OCI-LY7 (cell line): ENCODE results near the gene PRKN. TPM values are rescaled to one million over a fixed set of nuclear protein-coding genes. Genes with fewer than 3 reads are reported as not detected.

Experiments
- BruUV-seq: library from RNA; stranded (reverse); fragments of 400-500 nt; replicated peaks from 2 replicates; lab custom pipeline; 2021; lab: Mats Ljungman, UMichigan
- CTCF ChIA-PET: fragments of 300-600 bp; sonication (Branson Sonifier 250); formaldehyde crosslinking; loops from one replicate; lab custom pipeline; 2022; ENCODE audit warnings: antibody characterized with exemption; ENCODE audit not compliant: unreplicated experiment; lab: Charles Lee
- POLR2A ChIA-PET: fragments of 300-600 bp; sonication (Branson Sonifier 250); formaldehyde crosslinking; loops from one replicate; lab custom pipeline; 2022; ENCODE audit warnings: antibody characterized with exemption; lab: Charles Lee
- DNase-seq: peaks from one replicate; pipeline ENCODE4 v3.0.0-alpha.2; 2015; ENCODE audit warnings: low spot score
- H2AFZ ChIP-seq: fragments of 200-600 bp; sonication (generic), shearing (Covaris generic); 2 replicates; pipeline ENCODE4 v1.6.1; 2014; ENCODE audit warnings: mild to moderate bottlenecking, antibody characterized with exemption, low read length, moderate library complexity
- H3K27ac ChIP-seq: fragments of 200-600 bp; sonication (generic); 2 replicates; pipeline ENCODE4 v1.5.1; 2014; ENCODE audit warnings: mixed run types, low read depth, mild to moderate bottlenecking, moderate library complexity, low read length, inconsistent platforms; ENCODE audit not compliant: poor library complexity, severe bottlenecking
- H3K36me3 ChIP-seq: fragments of 200-600 bp; sonication (generic); 2 replicates; pipeline ENCODE4 v1.6.1; 2014; ENCODE audit warnings: mild to moderate bottlenecking, antibody characterized with exemption, low read length, moderate library complexity, mixed read lengths; ENCODE audit not compliant: insufficient read depth
- H3K4me1 ChIP-seq: fragments of 200-600 bp; sonication (generic); 2 replicates; pipeline ENCODE4 v1.5.1; 2014; ENCODE audit warnings: mild to moderate bottlenecking, low read length; ENCODE audit not compliant: insufficient read depth, poor library complexity, severe bottlenecking
- H3K4me2 ChIP-seq: fragments of 200-600 bp; sonication (generic); 2 replicates; pipeline ENCODE4 v1.6.1; 2014; ENCODE audit warnings: mild to moderate bottlenecking, low read length
- H3K4me3 ChIP-seq: fragments of 200-600 bp; sonication (generic); 2 replicates; pipeline ENCODE4 v1.5.1; 2014; ENCODE audit warnings: mild to moderate bottlenecking, low read depth, low read length; ENCODE audit not compliant: poor library complexity, severe bottlenecking
- H3K79me2 ChIP-seq: fragments of 200-600 bp; sonication (generic); 2 replicates; pipeline ENCODE4 v1.6.1; 2016; ENCODE audit warnings: low read depth, mild to moderate bottlenecking, low read length, moderate library complexity, mixed read lengths; ENCODE audit not compliant: insufficient read depth
- H3K9me2 ChIP-seq: fragments of 200-600 bp; sonication (generic); 2 replicates; pipeline ENCODE4 v1.6.1; 2016; ENCODE audit warnings: mild to moderate bottlenecking, low read length, mixed read lengths; ENCODE audit not compliant: insufficient read depth
- H3K9me3 ChIP-seq: fragments of 200-600 bp; sonication (generic); 2 replicates; pipeline ENCODE4 v1.6.1; 2014; ENCODE audit warnings: mild to moderate bottlenecking, mixed run types, low read length, mixed read lengths
- H4K20me1 ChIP-seq: fragments of 200-600 bp; sonication (generic); 2 replicates; pipeline ENCODE4 v1.6.1; 2014; ENCODE audit warnings: mild to moderate bottlenecking, antibody characterized with exemption, low read length, moderate library complexity, mixed read lengths; ENCODE audit not compliant: insufficient read depth
- EZH2phosphoT487 ChIP-seq: fragments of 200-600 bp; sonication (generic); IDR thresholded peaks from 2 replicates; pipeline ENCODE4 v1.6.1; 2018; ENCODE audit warnings: low read depth, borderline replicate concordance, mild to moderate bottlenecking, mixed run types, antibody characterized with exemption, low read length, moderate library complexity, mixed read lengths
- intact Hi-C: fragments of 100-400 bp; cut with micrococcal nuclease; formaldehyde crosslinking; loops from one replicate; pipeline ENCODE4 v1.10.0; 2022; ENCODE audit not compliant: unreplicated experiment
- total RNA-seq, 2 experiments: library from RNA; depleted of rRNA in 1 of 2; stranded (reverse); fragments of >200 nt in 1 of 2; shearing (Covaris generic) in 1 of 2; gene quantifications; 2 replicates each; pipeline ENCODE4 v1.2.3, GENCODE V29; 2014 to 2022
- TF ChIP-seq, protein P1 (sequence below): fragments of 200-600 bp; sonication (generic); conservative IDR thresholded peaks from 2 replicates; pipeline ENCODE4 v1.5.1; 2014; ENCODE audit warnings: mild to moderate bottlenecking, antibody characterized with exemption, low read length, moderate library complexity, mixed read lengths

PRKN gene
- total RNA-seq, 2 experiments from 2014 or later, result 1.3 to 2.0 TPM

DNA sequence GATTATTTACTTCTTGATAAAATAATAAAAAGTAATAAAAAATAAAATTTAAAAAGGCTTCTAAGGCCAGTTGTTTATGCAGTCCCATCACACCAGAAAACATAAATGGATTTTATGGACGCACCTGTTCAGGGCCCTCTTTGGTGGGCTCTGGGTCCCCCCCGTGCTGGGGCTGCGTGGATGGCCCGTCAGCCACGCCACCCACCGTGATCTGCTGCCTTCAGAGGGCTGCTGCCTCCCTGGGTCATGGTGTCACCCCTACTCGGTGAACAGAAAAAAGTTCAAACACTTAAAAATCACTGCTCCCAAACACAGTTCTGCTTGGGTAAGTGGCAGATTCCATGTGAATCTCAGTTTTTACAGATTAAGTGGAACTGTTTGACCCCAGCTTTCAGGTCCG, 1006.1 kb downstream of the PRKN start:
- ChIA-PET CTCF (no interaction called here), POLR2A (interaction anchor here (0.6 to 1.2 kb wide), 2 partner anchors 21 to 106 kb away, joined by 3 to 4 read pairs; no protein-coding TSS in a partner anchor)
- Histone ChIP-seq H2AFZ (no peak overlapping the region), H3K4me1 (no peaks in the 10 kb centered on the region), H3K9me2 (no peaks in the 10 kb centered on the region), H3K4me2 (no peak overlapping the region), H3K27ac (no peak overlapping the region), H3K9me3 (no peaks in the 10 kb centered on the region), H4K20me1 (no peaks in the 10 kb centered on the region), H3K79me2 (no peaks in the 10 kb centered on the region), H3K36me3 (no peaks in the 10 kb centered on the region), H3K4me3 (no peak overlapping the region)
- no TSS peak for BruUV-seq
- no peak for DNase-seq
- intact Hi-C loops, result no loop called here
- TF ChIP-seq, protein P1, sequence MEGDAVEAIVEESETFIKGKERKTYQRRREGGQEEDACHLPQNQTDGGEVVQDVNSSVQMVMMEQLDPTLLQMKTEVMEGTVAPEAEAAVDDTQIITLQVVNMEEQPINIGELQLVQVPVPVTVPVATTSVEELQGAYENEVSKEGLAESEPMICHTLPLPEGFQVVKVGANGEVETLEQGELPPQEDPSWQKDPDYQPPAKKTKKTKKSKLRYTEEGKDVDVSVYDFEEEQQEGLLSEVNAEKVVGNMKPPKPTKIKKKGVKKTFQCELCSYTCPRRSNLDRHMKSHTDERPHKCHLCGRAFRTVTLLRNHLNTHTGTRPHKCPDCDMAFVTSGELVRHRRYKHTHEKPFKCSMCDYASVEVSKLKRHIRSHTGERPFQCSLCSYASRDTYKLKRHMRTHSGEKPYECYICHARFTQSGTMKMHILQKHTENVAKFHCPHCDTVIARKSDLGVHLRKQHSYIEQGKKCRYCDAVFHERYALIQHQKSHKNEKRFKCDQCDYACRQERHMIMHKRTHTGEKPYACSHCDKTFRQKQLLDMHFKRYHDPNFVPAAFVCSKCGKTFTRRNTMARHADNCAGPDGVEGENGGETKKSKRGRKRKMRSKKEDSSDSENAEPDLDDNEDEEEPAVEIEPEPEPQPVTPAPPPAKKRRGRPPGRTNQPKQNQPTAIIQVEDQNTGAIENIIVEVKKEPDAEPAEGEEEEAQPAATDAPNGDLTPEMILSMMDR, result no peak
- TF ChIP-seq EZH2phosphoT487, result no peak

DNA sequence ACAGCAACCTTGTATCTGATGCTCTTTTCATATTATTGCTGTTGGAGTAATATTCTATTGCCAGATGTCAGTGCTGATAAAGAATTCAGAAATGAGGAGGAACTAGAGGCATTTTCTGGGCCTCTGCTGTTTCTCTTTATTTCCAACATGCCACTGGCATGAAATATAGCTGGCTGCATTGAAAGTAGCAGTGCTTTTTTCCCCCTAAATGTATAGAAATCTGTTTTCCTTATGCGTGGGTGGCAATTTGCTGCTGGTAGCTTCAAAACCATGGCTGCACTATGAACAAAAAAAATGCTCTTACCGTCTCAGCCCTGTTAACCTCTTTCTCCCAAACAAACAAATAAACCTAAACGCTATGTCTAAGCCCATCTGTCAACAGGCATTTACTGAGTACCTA, 1011.4 kb downstream of the PRKN start:
- H2AFZ ChIP-seq, result no peak overlapping the region
- intact Hi-C loops, result no loop called here
- no peak for TF ChIP-seq EZH2phosphoT487
- TF ChIP-seq, protein P1, result no peak
- no peaks in the 10 kb centered on the region for H3K4me1 ChIP-seq
- no TSS peak for BruUV-seq
- H3K9me3 ChIP-seq, result no peaks in the 10 kb centered on the region
- CTCF ChIA-PET, result no interaction called here
- no peaks in the 10 kb centered on the region for H4K20me1 ChIP-seq
- DNase-seq, result no peak
- H3K4me3 ChIP-seq, result no peak overlapping the region
- H3K4me2 ChIP-seq, result no peak overlapping the region
- no peaks in the 10 kb centered on the region for H3K9me2 ChIP-seq
- H3K27ac ChIP-seq, result no peak overlapping the region
- POLR2A ChIA-PET, result interaction anchor here (0.6 kb wide), 1 partner anchor 29 kb away, joined by 3 read pairs; no protein-coding TSS in a partner anchor
- H3K36me3 ChIP-seq, result no peaks in the 10 kb centered on the region
- no peaks in the 10 kb centered on the region for H3K79me2 ChIP-seq

DNA sequence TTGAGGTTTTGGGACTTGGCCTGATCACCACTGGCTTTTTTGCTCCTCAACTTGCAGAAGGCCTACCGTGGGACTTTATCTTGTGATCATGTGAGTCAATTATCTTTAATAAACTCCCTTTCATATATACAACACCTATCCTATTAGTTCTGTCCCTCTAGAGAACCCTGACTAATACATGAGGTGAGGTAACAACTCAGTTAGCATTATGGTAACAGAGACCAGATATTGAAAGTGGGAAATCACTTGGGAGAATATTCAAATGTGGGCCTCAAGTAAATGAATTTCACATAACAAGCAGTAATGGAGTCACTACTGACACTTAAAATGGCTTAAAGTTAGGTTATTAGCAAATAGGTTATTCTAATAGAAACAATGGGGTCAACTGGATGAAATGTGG, 1015.6 kb downstream of the PRKN start:
- Histone ChIP-seq H2AFZ (no peak overlapping the region), H3K4me1 (no peaks in the 10 kb centered on the region), H3K36me3 (no peaks in the 10 kb centered on the region), H3K4me3 (no peak overlapping the region), H3K79me2 (no peaks in the 10 kb centered on the region), H3K9me3 (no peaks in the 10 kb centered on the region), H4K20me1 (no peaks in the 10 kb centered on the region), H3K9me2 (no peaks in the 10 kb centered on the region), H3K4me2 (no peak overlapping the region), H3K27ac (no peak overlapping the region)
- POLR2A ChIA-PET, result no interaction called here
- DNase-seq, result no peak
- CTCF ChIA-PET, result no interaction called here
- TF ChIP-seq EZH2phosphoT487, result no peak
- TF ChIP-seq, protein P1, result no peak
- BruUV-seq, result no TSS peak
- intact Hi-C loops, result no loop called here
